ENCODE results near the gene GPATCH4.

- TF ChIP-seq POLR2A (IDR thresholded peaks at IDR 0.05) = peak; percentile 69 to 76
- TF ChIP-seq CTCF (IDR thresholded peaks at IDR 0.05 in 4 of 5, conservative IDR thresholded peaks at IDR 0.05 in 1 of 5) = peak in 1 of 5 experiments; percentile 5
Measured at GRCh38 chr1:156591432-156592157, 9.7 kb downstream of the GPATCH4 start, which contains the start of gene NAXE.

All from gastrocnemius medialis (tissue), 4 donors.